Heart left ventricle (tissue), 13 donors: ENCODE results near the gene ADH6.

Experiments
- CTCF ChIP-seq, 12 donors: fragments of 200-600 bp; sonication (generic) in 4 of 12; IDR thresholded peaks; one replicate each; pipeline versions ENCODE4 v1.5.0 to v1.8.0; 2018 to 2022; ENCODE audit warnings: antibody characterized with exemption in 12 of 12, mild to moderate bottlenecking in 5 of 12
- POLR2A ChIP-seq, 2 donors: fragments of 450-650 bp; IDR thresholded peaks; one replicate each; pipeline ENCODE4 v1.6.1; 2017; ENCODE audit warnings: antibody characterized with exemption in 2 of 2, mild to moderate bottlenecking in 2 of 2, moderate library complexity in 2 of 2
- donor health status: ischemic (EF 13 %, LVEDD 7.1; RV severe dilation, severe dysfunction).
- donor health status: DM: no; HTN: yes; CAD: no.
- donor health status: DM: no; HTN: no; CAD: no.
- donor health status: ischemic (EF 25% LVEDD 6.9; RV normal size, moderate dysfunction).
- donor health status: ischemic (EF 25% LVEDD 5.7; RV mildly dilated, moderate dysfunction).
- donor health status: ischemic (EF 35%, LVEDD 5.7; RV mildly dilated, moderate dysfunction).
- donor health status: nonischemic (EF 11% LVEDD 7.7; RV severe dilation, severe dysfunction).
- donor health status: DM: yes; HTN: yes; CAD: no.
- donor health status: PGD.
- donor health status: ischemic (EF 29% LVEDD 5.4; RV normal size, mild dysfunction).
- donor health status: nonischemic (EF 23%, LVEDD 6.1; RV moderate dilation, normal function).

DNA sequence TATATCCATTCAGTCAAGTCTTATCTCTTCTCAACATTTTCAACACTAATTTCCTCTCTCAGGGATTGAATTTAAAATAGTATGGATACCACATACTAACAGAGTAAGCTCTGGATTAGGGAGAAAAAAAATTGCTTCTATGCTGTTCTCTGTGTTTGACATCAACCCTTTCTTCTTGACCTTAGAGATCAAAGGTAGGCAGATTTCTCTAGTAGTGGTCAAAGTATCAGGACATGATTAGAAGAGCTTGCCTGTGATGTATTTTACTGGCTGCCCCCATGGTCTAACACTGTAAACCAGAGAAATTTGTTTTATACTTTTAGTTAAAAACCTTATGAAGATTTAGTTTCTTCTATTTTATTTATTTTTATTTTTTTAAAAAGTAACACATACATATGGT lies 8.3 kb downstream of the ADH6 start:
- TF ChIP-seq POLR2A (IDR thresholded peaks at IDR 0.05) (no peak), CTCF (IDR thresholded peaks at IDR 0.05) (no peak)
